NCI-H345 (cell line): Measurements from ENCODE around the gene VKORC1.
"Not testable (repeated sequence)": the region's sequence is repeated elsewhere in the genome, so short reads cannot be mapped to it uniquely, and the experiment has no call there.

Experiments used
- DNase-seq: peaks from one replicate; lab custom pipeline; 2025; lab: John Stamatoyannopoulos, UW

Gene VKORC1

GRCh38 chr16:31094424-31095120 is at the start of gene VKORC1:
Gene VKORC1 (minus strand): TSS chr16:31094797. CDS start chr16:31094729, 68 bp downstream.
- DNase-seq: peak; percentile 99

GRCh38 chr16:31143694-31144148 is 49.1 kb upstream of the VKORC1 start:
- DNase-seq: no peak

GRCh38 chr16:31143011-31143693 is 48.6 kb upstream of the VKORC1 start:
- no peak for DNase-seq

- DNase-seq: peak; percentile 100
Observed at GRCh38 chr16:31142109-31143010, 47.8 kb upstream of the VKORC1 start.

GRCh38 chr16:31141489-31142108 is 47.0 kb upstream of the VKORC1 start:
- peak; percentile 54 for DNase-seq

- DNase-seq: not testable (repeated sequence)
Observed at GRCh38 chr16:31141071-31141469, 46.5 kb upstream of the VKORC1 start.

GRCh38 chr16:31138621-31139578 is 44.3 kb upstream of the VKORC1 start:
- no peak for DNase-seq

- DNase-seq: not testable (repeated sequence)
Observed at GRCh38 chr16:31136822-31137499, 42.4 kb upstream of the VKORC1 start.

GRCh38 chr16:31136287-31136662 is 41.7 kb upstream of the VKORC1 start:
- DNase-seq: no peak

- no peak for DNase-seq
Observed at GRCh38 chr16:31135535-31136286, 41.1 kb upstream of the VKORC1 start, which contains the start of gene PRSS8. Gene PRSS8 (minus strand): TSS chr16:31135727. CDS start chr16:31135498, 229 bp downstream.

- DNase-seq: peak; percentile 21
Observed at GRCh38 chr16:31134625-31135534, 40.3 kb upstream of the VKORC1 start.

- no peak for DNase-seq
Observed at GRCh38 chr16:31134091-31134571, 39.5 kb upstream of the VKORC1 start.

GRCh38 chr16:31133046-31133501 is 38.5 kb upstream of the VKORC1 start:
- DNase-seq: no peak

- no peak for DNase-seq
Observed at GRCh38 chr16:31132303-31132979, 37.8 kb upstream of the VKORC1 start.

- no peak for DNase-seq
Observed at GRCh38 chr16:31131841-31132271, 37.3 kb upstream of the VKORC1 start.

- no peak for DNase-seq
Observed at GRCh38 chr16:31131416-31131815, 36.8 kb upstream of the VKORC1 start.

- no peak for DNase-seq
Observed at GRCh38 chr16:31130899-31131298, 36.3 kb upstream of the VKORC1 start.
